HG03342 (cell line): Measurements from ENCODE around the gene KCTD11.
"Not testable (repeated sequence)": the region's sequence is repeated elsewhere in the genome, so short reads cannot be mapped to it uniquely, and the experiment has no call there.

Experiments
- ATAC-seq: cut with Tn5 transposase; IDR thresholded peaks from one replicate; pipeline ENCODE4 v1.9.1; 2021; ENCODE audit warnings: mild to moderate bottlenecking, moderate library complexity; ENCODE audit not compliant: unreplicated experiment

Gene KCTD11

GRCh38 chr17:7322520-7323194 lies 29.3 kb upstream of the KCTD11 start:
- no peak for ATAC-seq

- ATAC-seq: no peak
These were observed 28.1 kb upstream of the KCTD11 start for GRCh38 chr17:7323731-7324437.

- no peak for ATAC-seq
These were observed 27.6 kb upstream of the KCTD11 start for GRCh38 chr17:7324438-7324779.

GRCh38 chr17:7325031-7325528 lies 26.9 kb upstream of the KCTD11 start:
- no peak for ATAC-seq

- no peak for ATAC-seq
These were observed 25.8 kb upstream of the KCTD11 start for GRCh38 chr17:7326186-7326585.

- no peak for ATAC-seq
These were observed 24.9 kb upstream of the KCTD11 start for GRCh38 chr17:7327056-7327455.

- no peak for ATAC-seq
These were observed 24.5 kb upstream of the KCTD11 start for GRCh38 chr17:7327501-7327900.

- ATAC-seq: no peak
These were observed 24.0 kb upstream of the KCTD11 start for GRCh38 chr17:7328009-7328408.

GRCh38 chr17:7328840-7329373 lies 23.1 kb upstream of the KCTD11 start, which contains the start of gene NEURL4:
Gene NEURL4, minus strand, starts transcription at chr17:7329335. Its CDS starts 23 bp downstream, at chr17:7329312.
- peak; percentile 7 for ATAC-seq

- ATAC-seq: peak; percentile 57
These were observed 22.5 kb upstream of the KCTD11 start for GRCh38 chr17:7329374-7329996.

- peak; percentile 37 for ATAC-seq
These were observed 21.8 kb upstream of the KCTD11 start for GRCh38 chr17:7329997-7330637.

- no peak for ATAC-seq
These were observed 21.3 kb upstream of the KCTD11 start for GRCh38 chr17:7330638-7331015.

- ATAC-seq: no peak
These were observed 19.9 kb upstream of the KCTD11 start for GRCh38 chr17:7332111-7332510.

- ATAC-seq: not testable (repeated sequence)
These were observed 19.3 kb upstream of the KCTD11 start for GRCh38 chr17:7332600-7333069.

GRCh38 chr17:7334938-7335538 lies 16.9 kb upstream of the KCTD11 start:
- no peak for ATAC-seq

- ATAC-seq: not testable (repeated sequence)
These were observed 16.2 kb upstream of the KCTD11 start for GRCh38 chr17:7335765-7336164.

GRCh38 chr17:7336240-7337175 lies 15.5 kb upstream of the KCTD11 start, which contains the start of gene ACAP1:
Gene ACAP1, plus strand, starts transcription at chr17:7336529. Its CDS starts 206 bp downstream, at chr17:7336735.
- peak; percentile 60 for ATAC-seq

- ATAC-seq: not testable (repeated sequence)
These were observed 14.4 kb upstream of the KCTD11 start for GRCh38 chr17:7337600-7337999.

- no peak for ATAC-seq
These were observed 11.8 kb upstream of the KCTD11 start for GRCh38 chr17:7340179-7340578.
